Cerebellar cortex (tissue), 1 donor: ENCODE results near the gene EIF5B.
A peak's percentile ranks its signal among the peaks of the same experiment; 100 is the strongest.
"Not testable (repeated sequence)": the region's sequence is repeated elsewhere in the genome, so short reads cannot be mapped to it uniquely, and the experiment has no call there.

Experiments
- DNase-seq: peaks from one replicate; pipeline ENCODE4 v3.0.0-alpha.2; 2015; ENCODE audit warnings: low spot score

EIF5B gene

DNA sequence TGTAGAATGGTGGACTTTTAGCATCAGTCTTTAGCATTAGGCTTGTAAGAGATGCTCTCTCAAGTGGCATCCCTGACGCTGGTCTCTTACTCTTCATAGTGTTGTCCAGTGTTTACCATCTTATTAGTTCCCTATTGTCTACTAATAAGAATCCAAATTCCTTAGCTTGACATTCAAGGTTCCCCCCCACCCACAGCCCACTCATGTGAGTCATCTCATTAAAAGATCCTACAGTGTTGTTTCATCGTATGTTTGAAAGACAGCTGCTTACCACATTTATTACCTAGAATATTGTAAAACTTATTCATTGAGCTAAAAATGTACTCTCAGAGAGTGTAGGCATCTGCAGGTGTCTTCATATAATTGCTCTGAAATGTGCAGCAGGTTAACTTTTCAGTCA lies 28.5 kb downstream of the EIF5B start:
- no peak for DNase-seq

DNA sequence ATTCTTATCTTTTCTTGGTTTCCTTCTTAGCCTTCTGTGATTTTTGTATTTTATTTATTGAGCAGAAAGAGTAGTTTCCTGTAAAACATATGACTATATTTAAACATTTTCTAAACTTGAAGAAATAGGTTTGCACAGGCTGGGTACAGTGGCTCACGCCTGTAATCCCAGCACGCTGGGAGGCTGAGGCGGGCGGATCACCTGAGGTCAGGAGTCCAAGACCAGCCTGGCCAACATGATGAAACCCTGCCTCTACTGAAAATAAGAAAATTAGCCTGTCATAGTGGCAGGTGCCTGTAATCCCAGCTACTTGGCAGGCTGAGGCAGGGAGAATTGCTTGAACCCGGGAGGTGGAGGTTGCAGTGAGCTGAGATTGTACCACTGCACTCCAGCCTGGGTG lies 31.7 kb downstream of the EIF5B start:
- not testable (repeated sequence) for DNase-seq

GRCh38 chr2:99373144-99373543 lies 36.0 kb downstream of the EIF5B start:
- no peak for DNase-seq

GRCh38 chr2:99374747-99375146 lies 37.6 kb downstream of the EIF5B start:
- DNase-seq = no peak

- no peak for DNase-seq
Measured at GRCh38 chr2:99376254-99376864, 39.2 kb downstream of the EIF5B start.

DNA sequence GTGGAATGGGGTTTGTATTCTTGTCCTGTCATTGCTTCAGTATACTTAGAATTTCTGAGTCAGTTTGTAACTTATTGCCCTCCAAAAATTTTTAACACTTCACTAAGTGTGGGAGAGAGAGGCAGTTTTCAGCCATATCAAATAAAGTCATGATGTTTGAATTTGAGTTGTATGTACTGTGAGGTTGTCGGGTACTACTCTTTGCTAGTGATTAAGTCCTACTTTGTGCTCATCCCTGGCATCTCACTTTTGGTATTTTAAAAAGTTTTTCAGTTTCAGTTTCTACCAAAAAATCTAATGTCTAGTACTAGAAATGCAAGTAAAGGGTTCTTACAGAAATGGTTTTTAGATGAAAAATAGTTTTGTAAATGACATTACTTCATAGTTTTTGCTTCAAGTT lies 40.7 kb downstream of the EIF5B start:
- no peak for DNase-seq

DNA sequence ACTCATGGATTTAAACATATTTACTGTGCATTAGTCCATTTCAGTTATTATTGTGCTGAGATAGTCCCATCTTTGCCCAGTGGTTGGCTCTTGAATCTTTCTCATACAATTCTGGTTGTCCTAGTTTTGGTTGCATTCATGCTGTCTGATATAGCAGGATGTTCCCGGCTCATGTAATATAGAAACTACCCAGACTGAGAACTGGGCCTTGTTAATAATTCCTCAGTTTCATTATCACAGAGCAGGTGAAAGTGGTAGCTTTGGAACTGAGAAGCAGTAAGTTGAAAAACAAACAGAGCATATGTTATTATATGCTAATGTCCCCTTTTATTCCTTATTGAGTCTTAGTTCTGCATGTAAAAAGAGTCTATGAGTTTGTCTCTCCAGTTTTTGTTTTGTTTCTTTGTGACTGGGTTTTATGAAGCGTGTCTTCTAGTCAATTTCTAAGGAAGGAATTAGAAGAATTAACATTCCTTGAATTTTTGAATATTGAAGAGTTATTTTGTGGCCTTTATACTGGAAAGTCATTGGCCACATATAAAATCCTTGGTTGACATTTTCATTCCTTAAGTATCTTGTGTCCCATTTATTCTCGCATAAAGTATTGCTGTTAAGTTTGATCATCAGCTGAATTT lies 43.3 kb downstream of the EIF5B start:
- no peak for DNase-seq

DNA sequence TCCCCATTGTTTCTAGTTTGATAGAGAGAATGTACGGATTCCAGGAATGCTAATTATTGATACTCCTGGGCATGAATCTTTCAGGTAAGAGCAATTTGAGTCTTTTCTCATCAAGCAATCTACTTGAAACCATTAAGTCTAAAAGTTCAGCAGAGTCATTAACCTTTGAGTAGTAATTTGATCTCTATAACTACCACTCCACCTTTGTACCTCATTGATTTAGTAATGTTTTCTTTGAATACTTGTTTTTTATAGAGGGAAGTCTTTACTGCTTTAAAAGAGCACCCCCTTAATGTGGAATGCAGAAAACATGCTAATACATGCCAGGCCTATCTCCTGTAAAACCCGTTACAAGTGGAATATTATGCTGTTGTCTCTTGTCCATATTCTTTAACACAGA lies 45.0 kb downstream of the EIF5B start:
- no peak for DNase-seq

- DNase-seq = no peak
Measured at GRCh38 chr2:99386011-99386410, 48.8 kb downstream of the EIF5B start.

DNA sequence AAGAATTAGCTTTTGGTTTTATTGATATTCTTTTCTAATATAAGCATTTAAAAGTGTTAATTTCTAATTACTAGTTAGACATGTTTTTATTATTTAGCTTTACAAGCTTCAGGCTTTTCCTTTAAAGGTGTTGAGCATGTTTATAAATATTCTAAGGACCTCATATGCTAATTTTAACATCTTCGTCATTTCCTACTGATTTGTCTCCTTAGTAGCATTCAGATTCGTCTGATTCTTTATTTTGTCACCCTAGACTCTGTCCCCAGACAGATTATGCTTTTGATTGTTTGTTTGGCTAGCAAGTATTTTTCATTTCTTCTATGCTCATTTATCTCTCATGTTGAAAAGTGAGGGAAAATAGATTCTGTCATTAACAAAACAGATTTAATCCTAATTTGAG lies 51.7 kb downstream of the EIF5B start:
- DNase-seq = no peak

DNA sequence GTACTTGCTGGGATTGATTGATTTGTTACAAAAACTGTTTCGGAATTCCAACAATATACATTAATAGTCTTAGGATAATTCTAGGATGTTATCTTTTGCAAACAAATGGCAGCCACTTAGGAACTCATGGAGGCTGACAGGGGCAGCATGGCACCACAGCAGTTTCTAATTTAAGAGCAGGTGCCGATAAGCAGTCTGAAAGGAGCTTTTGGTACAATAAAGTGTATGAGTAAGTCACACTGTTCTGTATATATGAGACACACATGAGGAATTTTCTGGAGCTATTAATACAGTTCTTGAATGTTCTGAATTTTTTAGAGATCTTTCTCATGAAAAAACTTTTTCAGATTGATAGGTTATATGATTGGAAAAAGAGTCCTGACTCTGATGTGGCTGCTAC lies 52.2 kb downstream of the EIF5B start:
- no peak for DNase-seq

DNA sequence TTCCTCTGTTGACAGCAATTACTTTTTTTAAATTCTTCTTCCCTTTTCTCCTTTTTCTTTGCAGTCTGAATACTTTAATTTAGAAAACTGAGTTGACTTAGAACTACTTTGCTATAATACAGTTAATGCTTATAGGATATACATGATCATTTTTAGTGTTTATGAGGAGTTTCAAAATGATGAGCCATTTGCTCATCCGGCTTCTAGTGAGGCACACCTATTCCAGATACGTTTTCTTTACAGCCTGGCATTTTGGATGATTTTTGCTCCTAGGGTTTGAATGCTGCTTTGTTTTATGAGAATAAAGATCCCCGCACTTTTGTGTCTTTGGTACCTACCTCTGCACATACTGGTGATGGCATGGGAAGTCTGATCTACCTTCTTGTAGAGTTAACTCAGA lies 52.8 kb downstream of the EIF5B start:
- DNase-seq = no peak

- DNase-seq = no peak
Measured at GRCh38 chr2:99395589-99396130, 58.5 kb downstream of the EIF5B start.

DNA sequence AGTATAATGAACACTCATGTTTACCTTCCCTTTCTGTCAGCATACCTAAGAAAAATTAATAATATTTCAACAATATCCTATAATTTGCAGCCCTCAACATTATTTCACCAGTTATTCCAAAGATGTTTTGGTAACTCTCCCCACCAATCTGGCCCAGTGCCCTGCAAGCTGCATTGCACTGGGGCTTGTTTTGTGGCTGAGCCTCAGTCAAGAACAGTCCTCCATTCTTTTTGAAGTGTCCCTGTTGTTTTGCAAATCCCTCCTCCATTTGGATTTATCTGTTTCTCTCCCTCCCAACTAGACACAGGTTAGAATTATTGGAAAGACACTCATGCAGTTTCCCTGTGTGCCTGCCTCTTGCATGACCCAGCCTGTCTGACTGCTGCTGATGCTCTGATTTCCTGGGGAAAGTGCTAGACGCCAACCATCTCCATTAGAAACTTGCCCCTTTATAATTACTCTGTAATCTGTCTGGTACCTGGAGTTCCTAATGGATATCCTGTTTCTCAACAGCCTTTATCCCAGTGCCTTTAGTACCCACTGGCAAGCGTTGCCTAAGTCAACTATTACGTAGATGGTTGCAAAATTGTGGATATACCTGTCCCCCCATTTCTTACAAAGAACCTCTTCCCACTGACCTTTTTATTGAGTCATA lies 60.2 kb downstream of the EIF5B start:
- DNase-seq = peak; percentile 28

GRCh38 chr2:99398303-99398702 lies 61.1 kb downstream of the EIF5B start:
- DNase-seq = no peak

DNA sequence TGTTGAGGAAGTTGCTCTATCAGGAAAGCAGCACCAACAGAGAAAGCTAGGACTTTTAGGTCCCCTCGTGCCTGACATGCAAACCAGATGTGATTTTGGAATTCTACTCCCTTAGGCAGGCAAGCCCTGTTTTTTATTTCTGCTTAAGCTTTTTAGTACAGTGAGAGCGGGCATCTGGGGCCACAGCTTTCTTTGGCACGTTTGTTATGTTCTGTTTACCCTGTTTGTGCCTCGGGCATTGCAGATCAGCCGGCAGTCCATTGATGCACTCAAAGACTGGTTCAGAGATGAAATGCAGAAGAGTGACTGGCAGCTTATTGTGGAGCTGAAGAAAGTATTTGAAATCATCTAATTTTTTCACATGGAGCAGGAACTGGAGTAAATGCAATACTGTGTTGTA lies 61.9 kb downstream of the EIF5B start:
- no peak for DNase-seq

DNA sequence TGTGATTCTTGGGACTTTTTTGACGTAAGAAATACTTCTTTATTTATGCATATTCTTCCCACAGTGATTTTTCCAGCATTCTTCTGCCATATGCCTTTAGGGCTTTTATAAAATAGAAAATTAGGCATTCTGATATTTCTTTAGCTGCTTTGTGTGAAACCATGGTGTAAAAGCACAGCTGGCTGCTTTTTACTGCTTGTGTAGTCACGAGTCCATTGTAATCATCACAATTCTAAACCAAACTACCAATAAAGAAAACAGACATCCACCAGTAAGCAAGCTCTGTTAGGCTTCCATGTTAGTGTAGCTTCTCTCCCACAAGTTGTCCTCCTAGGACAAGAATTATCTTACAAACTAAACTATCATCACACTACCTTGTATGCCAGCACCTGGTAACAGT lies 62.6 kb downstream of the EIF5B start:
- no peak for DNase-seq

DNA sequence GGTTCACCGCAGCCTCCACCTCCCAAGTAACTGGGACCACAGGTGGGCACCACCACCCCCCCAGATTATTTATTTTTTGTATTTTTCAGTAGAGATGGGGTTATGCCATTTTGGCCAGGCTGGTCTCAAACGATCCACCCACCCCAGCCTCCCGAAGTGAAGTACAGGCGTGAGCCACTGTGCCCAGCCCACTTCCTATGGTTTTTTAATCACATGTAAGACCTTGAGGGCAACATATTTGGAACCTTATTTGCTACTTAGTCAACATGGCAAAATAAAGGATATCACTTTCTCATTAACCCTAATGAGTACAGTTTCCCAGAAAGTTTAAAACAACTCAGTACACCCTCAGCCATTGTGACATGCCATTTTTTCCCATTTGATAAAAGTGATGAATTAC lies 64.7 kb downstream of the EIF5B start:
- no peak for DNase-seq

DNA sequence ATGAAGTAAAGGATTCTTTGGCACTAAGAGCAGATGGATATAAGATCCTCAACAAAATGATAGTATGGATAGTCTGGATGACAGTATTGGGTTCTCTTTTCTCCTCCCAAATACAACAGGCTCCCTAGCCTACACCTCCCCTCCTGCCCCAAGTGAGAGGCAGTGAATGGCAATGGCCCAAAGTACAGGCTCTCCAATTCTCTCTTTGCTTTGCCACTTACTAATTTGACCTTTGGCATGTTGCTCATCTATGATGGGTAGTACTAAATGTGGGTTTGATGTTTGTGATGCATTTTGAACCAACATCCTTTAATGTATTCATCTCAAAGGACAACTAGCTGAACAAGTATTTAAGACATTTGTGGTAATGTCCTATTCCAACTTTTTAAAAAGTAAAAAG lies 65.9 kb downstream of the EIF5B start:
- DNase-seq = no peak

- no peak for DNase-seq
Measured at GRCh38 chr2:99403524-99403923, 66.3 kb downstream of the EIF5B start.

DNA sequence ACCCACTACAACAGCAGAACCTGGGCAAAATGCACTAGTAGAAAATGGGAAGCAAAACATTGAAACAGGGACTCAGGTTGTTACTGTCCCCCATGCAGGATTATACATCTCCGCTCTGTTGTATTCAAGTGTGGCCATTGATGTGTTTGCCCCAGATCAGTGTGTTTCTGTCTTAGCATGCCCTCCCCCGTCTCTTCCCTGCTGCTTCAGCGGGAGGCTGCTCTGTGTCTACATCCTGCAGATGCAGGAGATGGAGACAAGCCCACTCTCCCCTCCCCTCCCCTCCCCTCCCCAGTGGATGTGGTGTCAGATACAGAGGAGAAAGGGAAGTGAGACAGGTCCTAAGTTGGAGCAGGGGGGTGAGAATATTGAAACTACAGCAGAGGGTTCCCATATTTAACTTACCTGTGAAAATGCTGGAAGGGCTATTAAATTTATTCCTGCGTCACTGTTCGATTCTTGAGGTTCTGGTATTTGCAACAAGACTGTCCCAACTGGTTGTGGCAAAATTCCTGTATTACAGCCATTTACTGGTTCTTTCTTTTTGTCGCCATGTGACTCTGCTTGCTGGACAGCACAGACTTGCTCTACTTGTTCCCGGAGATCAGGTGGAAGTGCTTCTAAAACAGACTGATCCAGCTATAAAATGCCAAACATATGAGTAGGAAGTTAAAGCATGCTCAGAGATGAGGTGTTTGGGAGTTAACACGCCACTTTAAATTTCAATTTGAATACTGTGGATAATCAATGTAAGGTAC lies 67.0 kb downstream of the EIF5B start:
- no peak for DNase-seq

- DNase-seq = no peak
Measured at GRCh38 chr2:99404797-99405669, 67.8 kb downstream of the EIF5B start.
